ENCODE results near the gene IL1B. TPM values are rescaled to one million over a fixed set of nuclear protein-coding genes. Genes with fewer than 3 reads are reported as not detected.

The IL1B gene
- total RNA-seq, 6 experiments from 2014 or later: 1.3 to 7.7 (median 6.0) TPM

DNA sequence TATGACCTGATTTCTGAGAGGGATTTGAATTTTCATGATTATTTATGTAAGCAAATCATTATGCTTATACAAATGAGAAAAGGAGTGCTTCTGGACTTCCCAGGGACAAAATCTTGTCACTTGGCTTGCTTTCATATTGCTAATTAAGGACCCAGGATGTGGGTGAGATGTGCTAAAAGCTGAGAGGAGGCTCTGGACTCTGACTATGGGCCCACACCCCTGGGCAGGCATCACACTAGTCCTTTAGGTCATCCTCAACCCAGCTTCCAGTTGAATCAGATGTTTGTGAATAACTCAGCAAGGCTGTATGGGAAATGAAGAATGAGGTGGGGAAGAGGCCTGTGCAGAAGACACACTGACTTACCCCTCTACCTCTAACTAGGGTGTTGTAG lies 11.9 kb downstream of the IL1B start:
- Mint-ChIP-seq H3K9me3 (no peaks in the 10 kb centered on the region), H3K27ac (peak overlapping the region; percentile 62; the same call in 1 of the 2 replicates), H3K36me3 (ENCODE audit: low read depth) (peaks cover 7% of the 10 kb centered on the region; the same call in 1 of the 2 replicates), H3K4me1 (ENCODE audit: low read depth) (peaks cover 33% of the 10 kb centered on the region), H3K4me3 (no peak overlapping the region), H3K27me3 (ENCODE audit: insufficient read depth) (no peaks in the 10 kb centered on the region; the same call in 1 of the 2 replicates)
- no peak for DNase-seq
- TF ChIP-seq, protein P1, sequence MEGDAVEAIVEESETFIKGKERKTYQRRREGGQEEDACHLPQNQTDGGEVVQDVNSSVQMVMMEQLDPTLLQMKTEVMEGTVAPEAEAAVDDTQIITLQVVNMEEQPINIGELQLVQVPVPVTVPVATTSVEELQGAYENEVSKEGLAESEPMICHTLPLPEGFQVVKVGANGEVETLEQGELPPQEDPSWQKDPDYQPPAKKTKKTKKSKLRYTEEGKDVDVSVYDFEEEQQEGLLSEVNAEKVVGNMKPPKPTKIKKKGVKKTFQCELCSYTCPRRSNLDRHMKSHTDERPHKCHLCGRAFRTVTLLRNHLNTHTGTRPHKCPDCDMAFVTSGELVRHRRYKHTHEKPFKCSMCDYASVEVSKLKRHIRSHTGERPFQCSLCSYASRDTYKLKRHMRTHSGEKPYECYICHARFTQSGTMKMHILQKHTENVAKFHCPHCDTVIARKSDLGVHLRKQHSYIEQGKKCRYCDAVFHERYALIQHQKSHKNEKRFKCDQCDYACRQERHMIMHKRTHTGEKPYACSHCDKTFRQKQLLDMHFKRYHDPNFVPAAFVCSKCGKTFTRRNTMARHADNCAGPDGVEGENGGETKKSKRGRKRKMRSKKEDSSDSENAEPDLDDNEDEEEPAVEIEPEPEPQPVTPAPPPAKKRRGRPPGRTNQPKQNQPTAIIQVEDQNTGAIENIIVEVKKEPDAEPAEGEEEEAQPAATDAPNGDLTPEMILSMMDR (IDR thresholded peaks at IDR 0.05): no peak

DNA sequence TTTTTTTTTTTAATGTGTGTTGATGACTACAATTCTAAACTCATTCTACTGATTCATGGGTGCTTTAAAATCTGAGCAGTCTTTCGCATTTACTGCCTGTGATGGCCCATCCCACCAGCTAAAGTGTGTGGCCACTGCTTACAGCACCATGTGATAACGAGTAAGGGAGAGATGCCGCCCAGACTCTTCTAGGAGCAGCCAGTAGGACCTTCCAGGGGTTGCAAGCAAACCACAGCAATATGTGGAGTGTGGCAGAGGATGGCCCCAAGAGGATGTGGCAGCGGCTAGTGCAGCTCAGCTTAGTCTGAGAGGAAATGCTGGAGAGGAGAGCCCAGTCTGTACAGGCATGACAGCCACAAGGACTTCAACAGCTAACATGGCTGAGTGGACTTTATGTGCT lies 14.9 kb downstream of the IL1B start:
- TF ChIP-seq, protein P1 (IDR thresholded peaks at IDR 0.05): no peak
- H3K9me3 Mint-ChIP-seq: no peaks in the 10 kb centered on the region
- no peak overlapping the region for H3K27ac Mint-ChIP-seq
- no peaks in the 10 kb centered on the region; the same call in 1 of the 2 replicates for H3K27me3 Mint-ChIP-seq (ENCODE audit: insufficient read depth)
- H3K4me1 Mint-ChIP-seq (ENCODE audit: low read depth): peaks cover 37% of the 10 kb centered on the region
- H3K36me3 Mint-ChIP-seq (ENCODE audit: low read depth): peaks cover 7% of the 10 kb centered on the region; the same call in 1 of the 2 replicates
- DNase-seq: no peak
- H3K4me3 Mint-ChIP-seq: no peak overlapping the region

DNA sequence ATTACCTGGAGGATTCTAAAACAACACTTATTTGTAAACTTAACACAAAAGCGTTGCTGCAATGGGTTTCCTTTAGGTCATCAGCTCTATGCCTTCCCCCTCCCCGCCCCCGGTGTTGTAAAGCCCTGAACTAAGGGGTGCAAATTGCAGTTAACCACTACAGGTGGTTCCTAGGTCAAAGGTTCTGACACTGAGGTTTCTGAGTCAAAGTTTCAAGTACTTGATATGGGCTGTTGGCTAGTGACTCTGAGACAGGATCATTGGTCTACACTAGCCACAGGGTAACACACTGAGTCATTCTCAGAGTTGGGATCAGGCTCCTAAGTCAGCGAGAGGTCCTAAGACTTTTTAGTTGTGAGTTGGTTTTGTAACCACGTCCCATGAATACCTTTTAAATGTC lies 15.4 kb downstream of the IL1B start:
- Mint-ChIP-seq H3K27me3 (ENCODE audit: insufficient read depth) (no peaks in the 10 kb centered on the region; the same call in 1 of the 2 replicates), H3K4me1 (ENCODE audit: low read depth) (peaks cover 37% of the 10 kb centered on the region), H3K9me3 (no peaks in the 10 kb centered on the region), H3K36me3 (ENCODE audit: low read depth) (peaks cover 7% of the 10 kb centered on the region; the same call in 1 of the 2 replicates), H3K4me3 (no peak overlapping the region), H3K27ac (no peak overlapping the region)
- DNase-seq: no peak
- TF ChIP-seq, protein P1 (IDR thresholded peaks at IDR 0.05): no peak

DNA sequence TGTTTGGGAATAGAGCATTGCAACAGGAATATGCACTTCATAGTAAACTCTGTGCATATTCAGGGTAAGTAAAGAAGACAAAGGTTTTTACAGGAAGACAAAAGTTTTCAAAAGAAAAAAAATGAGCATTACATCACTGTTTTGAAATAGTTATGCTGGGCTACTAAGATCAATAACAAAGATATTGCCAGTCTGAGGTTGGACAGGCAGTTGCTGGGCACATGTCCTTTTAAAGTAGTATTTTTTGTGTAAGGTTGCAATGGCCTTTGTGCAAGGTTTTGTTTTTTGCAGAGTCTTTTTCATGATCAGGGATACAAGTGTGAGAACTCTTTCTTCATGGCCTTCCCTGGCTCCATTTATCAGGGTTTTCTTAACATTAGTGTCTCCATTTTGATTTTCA lies 16.2 kb downstream of the IL1B start:
- Mint-ChIP-seq H3K27me3 (ENCODE audit: insufficient read depth) (no peaks in the 10 kb centered on the region; the same call in 1 of the 2 replicates), H3K4me3 (no peak overlapping the region), H3K4me1 (ENCODE audit: low read depth) (peaks cover 30% of the 10 kb centered on the region), H3K36me3 (ENCODE audit: low read depth) (peaks cover 7% of the 10 kb centered on the region; the same call in 1 of the 2 replicates), H3K27ac (no peak overlapping the region), H3K9me3 (no peaks in the 10 kb centered on the region)
- no peak for DNase-seq
- TF ChIP-seq, protein P1 (IDR thresholded peaks at IDR 0.05): no peak

DNA sequence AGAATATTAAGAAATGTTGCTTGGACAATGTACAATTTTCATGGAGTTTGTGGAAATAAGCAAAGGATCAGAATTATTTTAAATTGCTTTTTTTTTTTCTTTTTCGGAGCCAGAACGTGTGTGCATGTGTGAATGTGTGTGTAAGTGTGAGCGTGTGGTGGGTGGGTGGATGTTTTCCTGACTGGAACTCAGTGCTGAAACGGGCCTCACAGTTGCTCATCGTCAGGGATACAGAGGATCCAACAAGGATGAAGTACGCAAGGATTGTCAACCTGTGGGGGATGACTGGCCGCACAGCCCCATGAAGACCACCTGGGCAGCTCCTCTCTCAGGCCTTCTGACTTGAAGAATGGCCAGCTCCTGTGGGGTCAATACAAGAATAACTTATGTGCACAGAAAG lies 17.5 kb downstream of the IL1B start:
- TF ChIP-seq, protein P1 (IDR thresholded peaks at IDR 0.05): no peak
- Mint-ChIP-seq H3K27ac (no peak overlapping the region), H3K4me1 (ENCODE audit: low read depth) (peaks cover 23% of the 10 kb centered on the region), H3K36me3 (ENCODE audit: low read depth) (peaks cover 3% of the 10 kb centered on the region; the same call in 1 of the 2 replicates), H3K4me3 (no peak overlapping the region), H3K27me3 (ENCODE audit: insufficient read depth) (no peaks in the 10 kb centered on the region), H3K9me3 (no peaks in the 10 kb centered on the region)
- no peak for DNase-seq

All from HFFc6 (cell line).